ENCODE measurements around the gene CRK.
"Not testable (repeated sequence)": the region's sequence is repeated elsewhere in the genome, so short reads cannot be mapped to it uniquely, and the experiment has no call there.

CRK gene

DNA sequence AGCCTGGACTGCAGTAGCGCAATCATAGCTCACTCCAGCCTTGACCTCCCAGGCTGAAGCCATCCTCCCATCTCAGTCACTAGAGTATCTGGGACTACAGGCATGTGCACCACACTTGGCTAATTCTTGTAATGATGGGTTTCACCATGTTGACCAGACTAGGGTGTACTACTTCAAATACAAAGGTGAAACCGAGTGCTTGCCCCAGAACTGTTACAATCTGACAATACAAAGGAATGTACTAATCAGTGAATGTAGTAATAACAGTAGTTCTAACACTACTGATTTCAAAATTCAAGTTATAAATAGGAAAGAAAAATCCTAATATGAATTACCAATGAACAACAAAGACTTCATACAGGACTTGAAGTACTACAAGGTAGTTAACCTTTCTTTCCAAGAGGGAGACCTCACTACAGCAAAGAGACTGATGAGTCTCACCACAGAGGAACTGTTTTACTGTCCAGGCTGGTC, 24.4 kb downstream of the CRK start:
- DNase-seq (ENCODE audit: low read depth in 2 of 3, low spot score in 2 of 3) = no peak

DNA sequence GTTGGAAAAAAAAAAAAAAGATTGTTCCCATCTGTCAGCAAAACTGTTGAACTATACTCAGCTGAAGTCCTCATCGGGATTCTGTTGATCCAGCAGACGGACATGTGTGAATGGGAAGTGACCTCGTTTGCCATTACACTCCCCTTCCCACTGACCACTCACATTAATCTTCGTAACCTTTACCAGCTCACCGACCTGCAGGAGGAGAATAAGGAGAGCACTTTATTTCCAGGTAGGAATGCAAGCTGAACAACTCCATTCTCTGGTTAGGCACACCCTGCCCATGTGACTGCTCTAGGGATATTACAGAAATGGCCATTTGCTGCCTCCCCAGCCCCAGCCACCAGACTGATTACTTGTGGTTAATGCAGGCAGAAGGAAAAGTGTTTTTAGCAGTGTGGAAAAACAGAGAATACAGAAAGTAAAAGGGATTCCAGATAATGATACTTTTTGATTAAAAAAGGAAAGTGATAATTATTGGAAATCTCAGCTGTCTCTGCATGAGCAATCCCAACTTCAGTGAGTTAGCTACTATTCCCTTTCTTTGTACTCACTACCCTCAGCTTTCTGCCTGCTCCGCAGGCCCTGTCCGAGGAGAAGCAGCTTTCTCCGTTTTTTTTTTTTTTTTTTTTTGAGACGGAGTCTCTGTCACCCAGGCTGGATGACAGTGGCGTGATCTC, 32.4 kb downstream of the CRK start:
- DNase-seq (ENCODE audit: low read depth in 2 of 3, low spot score in 2 of 3) = no peak

DNA sequence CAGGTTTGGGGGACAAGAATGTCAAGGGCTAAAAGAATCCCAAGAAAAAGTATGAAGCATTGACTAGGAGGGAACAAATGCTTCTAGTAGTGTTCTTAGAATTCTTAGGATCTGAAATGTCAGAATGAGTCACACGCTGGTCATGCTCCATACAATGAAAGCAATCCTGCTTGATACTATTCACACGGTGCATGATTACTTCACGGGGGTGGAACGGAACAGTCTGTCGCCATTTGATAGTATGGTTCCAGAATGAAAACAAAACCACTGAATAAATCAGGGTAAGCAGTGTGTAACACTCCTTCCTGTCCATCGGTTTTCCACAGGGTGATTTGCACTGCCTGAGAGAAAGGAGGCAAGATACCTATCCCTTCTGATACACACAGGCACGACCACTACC, 33.1 kb downstream of the CRK start:
- DNase-seq (ENCODE audit: low read depth in 2 of 3, low spot score in 2 of 3) = no peak

DNA sequence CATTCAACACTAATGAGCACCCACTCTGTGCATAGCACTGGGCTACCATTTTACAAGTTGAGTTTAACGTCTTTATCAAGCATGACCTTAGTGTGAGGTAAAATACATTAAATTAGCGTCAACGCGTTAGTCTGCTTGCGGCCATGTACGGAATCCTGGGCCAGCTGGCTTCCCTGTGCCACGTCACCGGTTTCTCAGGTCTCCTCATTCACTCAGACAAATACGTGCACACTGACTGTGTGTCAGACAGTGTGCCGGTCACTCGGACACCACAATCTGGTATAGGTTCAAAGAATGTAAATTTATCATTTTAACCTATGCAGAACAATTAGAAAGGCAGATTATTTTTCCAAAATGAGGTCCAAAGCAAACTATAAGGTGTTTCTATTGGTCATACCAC, 34.6 kb downstream of the CRK start:
- no peak for DNase-seq (ENCODE audit: low read depth in 2 of 3, low spot score in 2 of 3)

DNA sequence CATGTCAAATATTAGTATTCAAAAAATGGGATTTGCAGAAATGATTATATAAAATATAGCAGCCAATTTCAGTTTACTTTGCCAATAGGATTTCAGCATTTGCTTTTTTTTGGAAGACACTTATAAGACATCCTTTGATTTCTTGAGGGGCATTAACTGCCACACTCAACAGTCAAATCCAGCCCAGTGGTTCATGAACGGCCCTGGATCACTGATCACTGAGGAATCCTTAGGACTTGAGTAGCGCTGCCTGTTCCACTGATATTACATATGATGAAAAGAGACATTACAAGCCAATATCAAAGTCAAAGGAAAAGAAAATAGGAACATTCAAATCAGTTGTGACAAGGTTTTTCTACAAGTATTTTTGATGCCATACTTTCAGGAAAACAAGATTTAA, 35.1 kb downstream of the CRK start:
- DNase-seq (ENCODE audit: low read depth in 2 of 3, low spot score in 2 of 3) = no peak

DNA sequence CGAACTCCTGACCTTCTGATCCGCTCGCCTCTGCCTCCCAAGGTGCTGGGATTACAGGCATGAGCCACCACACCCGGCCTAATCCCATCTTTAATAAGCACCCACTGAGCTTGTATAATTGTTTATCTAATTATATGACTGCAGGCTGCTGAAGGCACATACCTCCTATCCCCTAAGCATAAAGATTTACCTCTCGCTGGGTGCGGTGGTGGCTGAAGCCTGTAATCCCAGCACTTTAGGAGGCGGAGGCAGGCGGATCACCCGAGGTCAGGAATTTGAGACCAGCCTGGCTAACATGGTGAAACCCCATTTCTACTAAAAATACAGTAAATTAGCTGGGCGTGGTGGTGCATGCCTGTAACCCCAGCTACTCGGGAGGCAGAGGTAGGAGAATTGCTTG, 35.9 kb downstream of the CRK start:
- no peak for DNase-seq (ENCODE audit: low read depth in 2 of 3, low spot score in 2 of 3)

DNA sequence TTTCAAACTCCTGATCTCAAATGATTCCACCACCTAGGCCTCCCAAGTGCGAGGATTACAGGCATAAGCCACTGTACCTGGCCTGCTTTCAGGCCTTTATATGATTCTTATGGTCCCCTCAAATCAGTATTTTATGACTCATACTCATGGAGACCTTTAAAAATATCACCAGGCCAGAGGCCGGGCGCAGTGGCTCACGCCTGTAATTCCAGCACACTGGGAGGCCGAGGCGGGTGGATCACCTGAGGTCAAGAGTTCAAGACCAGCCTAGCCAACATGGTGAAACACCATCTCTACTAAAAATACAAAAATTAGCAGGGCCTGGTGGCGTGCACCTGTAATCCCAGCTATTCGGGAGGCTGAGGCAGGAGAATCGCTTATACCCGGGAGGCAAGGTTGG, 37.6 kb downstream of the CRK start:
- not testable (repeated sequence) for DNase-seq (ENCODE audit: low read depth in 2 of 3, low spot score in 2 of 3)

DNA sequence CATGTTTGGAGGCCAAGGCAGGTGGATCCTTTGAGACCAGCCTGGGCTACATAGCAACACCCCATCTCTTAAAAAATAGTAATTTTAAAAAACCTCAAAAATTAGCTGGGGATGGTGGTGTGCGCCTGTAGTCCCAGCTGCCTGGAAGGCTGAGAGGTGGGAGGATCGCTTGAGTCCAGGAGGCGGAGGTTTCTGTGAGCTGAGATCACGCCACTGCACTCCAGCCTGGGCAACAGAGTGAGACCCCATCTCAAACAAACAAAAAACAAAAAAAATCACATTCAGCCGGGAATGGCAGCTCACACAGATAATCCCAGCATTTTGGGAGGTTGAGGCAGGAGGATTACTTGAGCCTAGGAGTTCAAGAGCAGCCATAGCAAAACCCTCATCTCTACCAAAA, 39.6 kb downstream of the CRK start:
- DNase-seq (ENCODE audit: low read depth in 2 of 3, low spot score in 2 of 3) = no peak

DNA sequence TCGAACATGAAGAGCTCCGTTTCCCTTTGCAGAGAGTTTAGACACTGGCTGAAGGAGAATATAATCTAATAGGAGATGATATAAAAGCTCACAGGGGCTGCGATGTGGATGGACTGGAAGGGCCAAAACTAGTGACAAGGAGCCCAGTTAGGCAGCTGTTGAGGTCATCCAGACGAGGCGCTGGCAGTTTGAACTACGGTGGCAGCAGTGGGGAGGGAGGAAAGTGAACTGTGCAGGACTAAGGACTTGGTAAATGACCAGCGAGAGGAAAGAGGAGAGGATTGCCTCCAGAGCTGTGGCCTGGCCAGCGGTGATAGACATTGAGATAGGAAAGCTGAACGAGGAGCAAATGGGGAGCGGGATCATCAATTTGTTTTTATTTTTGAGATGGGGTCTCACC, 41.4 kb downstream of the CRK start:
- no peak for DNase-seq (ENCODE audit: low read depth in 2 of 3, low spot score in 2 of 3)

DNA sequence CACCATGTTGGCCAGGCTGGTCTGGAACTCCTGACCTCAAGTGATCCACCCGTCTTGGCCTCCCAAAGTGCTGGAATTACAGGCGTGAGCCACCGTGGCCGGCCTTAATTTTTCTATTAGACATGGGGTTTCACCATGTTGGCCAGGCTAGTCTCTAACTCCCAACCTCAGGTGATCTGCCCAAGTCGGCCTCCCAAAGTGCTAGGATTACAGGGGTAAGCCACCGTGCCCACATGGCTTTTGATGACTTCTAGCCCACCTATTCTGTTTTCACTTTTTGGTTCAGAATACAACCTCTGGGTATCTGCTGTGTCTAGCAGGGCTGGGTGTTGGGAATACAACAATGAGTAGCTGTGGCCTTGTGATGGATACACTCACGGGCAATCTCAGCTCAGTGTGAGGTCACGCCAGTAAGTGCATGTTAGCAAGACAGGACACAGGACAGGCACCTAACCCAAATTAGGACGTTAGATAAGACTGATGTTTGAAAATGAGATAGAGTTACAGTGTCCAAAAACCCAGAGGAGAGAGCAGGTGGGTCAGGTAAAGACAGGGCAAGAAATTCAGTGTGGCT, 41.9 kb downstream of the CRK start:
- no peak for DNase-seq (ENCODE audit: low read depth in 2 of 3, low spot score in 2 of 3)

DNA sequence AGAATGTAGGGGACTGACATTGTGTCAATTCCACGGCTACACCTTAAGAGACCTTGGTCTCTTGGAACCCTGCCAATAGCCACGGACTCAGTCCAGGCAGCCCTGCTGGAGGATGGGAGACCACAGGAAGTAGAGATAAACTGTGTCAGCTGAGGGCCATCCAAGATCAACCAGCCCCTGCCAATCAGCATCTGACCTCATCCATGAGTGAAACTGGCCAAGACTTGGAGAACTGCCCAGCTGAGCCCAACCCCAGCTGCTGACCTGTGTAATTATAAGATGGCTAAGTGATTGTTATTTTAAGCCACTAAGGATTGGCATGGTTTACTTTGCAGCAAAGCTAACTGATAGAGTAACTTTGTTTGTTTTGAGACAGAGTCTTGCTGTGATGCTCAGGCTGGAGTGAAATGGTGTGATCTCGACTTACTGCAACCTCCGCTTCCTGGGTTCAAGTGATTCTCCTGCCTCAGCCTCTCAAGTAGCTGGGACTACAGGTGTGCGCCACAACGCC, 42.7 kb downstream of the CRK start:
- DNase-seq (ENCODE audit: low read depth in 2 of 3, low spot score in 2 of 3) = no peak

DNA sequence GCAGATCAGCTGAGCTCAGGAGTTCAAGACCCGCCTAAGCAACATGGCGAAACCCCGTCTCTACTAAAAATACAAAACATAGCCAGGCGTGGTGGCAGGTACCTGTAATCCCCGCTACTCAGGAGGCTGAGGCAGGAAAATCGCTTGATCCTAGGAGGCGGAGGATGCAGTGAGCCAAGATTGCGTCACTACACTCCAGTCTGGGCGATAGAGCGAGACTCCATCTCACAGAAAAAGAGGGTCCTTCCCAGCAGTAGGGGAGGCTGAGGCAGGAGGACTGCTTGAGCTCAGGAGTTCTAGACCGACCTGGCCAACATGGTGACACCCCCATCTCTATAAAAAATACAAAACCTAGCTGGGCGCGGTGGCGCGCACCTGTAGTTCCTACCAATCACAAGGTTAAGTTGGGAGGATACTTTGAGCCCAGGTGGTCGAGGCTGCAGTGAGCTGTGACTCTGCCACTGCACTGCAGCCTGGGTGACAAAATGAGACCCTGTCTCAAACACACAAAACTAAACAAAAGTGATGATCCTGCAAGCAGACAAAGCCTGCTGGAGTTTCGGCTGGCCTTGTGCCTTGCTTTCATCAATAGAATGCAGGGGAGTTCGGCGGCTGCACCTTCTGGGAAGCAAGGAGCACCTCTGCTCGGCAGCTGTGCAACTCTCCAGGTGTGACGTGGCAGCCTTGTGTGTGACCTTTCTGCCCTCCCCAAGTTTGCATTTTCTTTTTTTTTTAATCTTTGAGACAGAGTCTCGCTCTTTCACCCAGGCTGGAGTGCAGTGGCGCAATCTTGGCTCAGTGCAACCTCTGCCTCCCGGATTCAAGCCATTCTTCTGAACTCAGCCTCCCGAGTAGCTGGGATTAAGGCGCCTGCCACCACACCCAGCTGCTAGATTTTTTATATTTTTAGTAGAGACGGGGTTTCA, 43.6 kb downstream of the CRK start:
- DNase-seq (ENCODE audit: low read depth in 2 of 3, low spot score in 2 of 3) = no peak

DNA sequence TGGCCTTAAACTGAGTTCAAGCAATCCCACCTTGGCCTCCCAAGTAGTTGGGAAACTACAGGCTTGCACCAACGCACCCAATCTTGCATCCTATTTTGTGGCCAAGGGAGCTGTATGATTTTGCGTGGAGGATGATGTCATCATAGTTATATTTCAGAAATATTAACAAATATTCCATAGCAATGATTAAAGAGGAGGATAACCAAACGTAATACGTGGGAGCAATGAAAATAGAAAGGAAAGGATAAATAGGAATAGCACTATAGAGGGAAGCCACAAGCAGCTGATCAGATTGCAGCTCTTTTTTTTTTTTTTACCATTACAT, 53.8 kb downstream of the CRK start:
- no peak for DNase-seq (ENCODE audit: low read depth in 2 of 3, low spot score in 2 of 3)

DNA sequence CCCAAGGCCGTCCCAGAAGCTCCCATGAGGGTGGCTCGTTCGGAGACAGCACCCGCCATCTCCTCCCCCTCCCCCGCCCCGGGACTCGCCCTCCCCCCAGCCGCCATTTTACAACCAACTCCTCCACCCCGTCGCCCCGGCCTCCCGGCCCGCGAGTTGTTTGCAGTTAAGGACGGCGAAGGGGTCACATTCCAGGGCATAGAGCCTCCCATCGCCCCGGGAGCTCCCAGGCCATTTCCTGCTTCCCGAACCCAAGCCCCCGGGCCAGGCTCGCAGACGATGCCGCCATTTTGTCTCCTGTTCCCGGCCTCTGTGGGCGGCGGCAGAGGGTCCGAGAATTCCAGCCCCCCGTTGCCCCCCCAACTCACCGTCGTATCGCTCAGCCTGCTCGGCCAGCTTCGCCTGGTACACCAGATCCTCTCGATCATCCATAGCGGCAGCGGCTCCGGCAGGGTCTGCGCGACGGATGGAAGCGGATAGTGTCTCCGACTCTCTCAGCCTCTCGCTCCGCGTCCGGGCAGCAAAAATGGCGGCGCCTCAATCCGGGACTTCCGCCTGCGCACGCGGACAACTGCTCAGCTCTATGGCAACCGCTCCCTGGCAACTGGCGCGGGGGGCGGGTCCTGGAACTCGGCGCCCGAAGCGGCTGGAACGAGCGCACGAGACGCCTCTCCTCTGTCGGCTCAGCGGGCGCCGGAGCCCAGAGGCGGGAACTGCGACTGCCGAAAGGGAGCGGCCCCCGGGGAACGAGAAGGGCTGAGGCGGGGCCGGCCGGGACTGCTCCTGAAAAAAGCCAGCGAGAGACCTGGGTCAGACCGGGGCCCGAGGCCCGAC, 56.1 kb downstream of the CRK start, which contains the start of gene YWHAE:
TSS of gene YWHAE (minus strand) at position 544 of the 834 bp plus-strand sequence. CDS start at position 432, 112 bp downstream.
- peak; percentile 88 to 94 (median 92) for DNase-seq (ENCODE audit: low read depth in 2 of 3, low spot score in 2 of 3)

DNA sequence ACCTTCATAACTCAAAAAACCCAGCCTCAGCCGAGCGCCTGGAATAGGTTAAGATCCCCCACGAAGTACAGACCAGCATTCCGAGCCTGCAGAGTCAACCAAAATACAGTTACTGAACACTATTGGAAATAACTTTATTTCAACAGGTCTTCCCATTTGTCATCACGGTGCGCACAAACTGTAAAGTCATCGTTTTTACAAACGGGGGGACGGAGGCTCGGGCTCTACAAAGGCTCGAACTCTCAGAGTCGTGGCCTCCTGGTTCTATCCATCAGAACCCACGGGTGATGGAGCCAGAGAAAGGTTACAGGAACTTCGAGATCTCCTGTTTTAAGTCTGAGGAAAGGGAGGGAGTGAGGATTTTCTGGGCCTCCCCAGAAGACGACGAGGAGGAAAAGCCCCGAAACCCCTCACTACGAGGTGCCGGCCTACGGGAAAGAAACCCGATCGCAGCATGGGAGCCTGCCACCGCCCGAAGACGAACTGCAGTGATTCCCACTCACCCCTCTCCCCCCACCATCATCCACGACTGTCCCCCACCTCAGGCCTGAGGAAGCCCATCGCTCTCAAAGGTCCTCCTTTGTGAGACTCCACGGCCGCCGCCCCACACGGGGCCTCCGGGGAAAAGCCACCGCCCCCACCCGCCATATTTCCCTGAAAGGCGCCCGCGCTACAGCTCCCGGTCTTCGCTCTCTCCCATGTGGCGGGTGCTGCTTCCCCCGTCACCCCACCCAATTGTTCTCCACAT, 56.9 kb downstream of the CRK start:
- DNase-seq (ENCODE audit: low read depth in 2 of 3, low spot score in 2 of 3) = peak in 2 of 3 experiments; percentile 3 to 35

DNA sequence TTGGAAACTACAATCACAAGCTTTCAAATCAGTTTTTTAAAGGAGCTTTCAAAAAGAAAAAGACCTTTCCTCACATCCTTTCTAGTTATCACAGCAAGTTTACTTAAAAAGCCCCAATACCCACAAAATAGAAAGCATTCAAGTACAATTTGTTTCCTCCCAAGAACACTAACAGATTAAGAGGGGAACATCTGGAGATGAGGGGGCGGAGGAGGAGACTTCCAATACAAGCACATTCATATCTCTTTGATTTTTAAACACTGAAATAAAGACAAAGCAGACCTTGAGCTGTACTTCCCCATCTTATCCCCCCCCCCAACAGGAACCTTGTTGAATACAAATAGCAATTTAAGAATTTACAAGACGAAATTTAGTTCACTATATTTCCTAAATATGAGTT, 58.0 kb downstream of the CRK start:
- DNase-seq (ENCODE audit: low read depth in 2 of 3, low spot score in 2 of 3) = no peak

DNA sequence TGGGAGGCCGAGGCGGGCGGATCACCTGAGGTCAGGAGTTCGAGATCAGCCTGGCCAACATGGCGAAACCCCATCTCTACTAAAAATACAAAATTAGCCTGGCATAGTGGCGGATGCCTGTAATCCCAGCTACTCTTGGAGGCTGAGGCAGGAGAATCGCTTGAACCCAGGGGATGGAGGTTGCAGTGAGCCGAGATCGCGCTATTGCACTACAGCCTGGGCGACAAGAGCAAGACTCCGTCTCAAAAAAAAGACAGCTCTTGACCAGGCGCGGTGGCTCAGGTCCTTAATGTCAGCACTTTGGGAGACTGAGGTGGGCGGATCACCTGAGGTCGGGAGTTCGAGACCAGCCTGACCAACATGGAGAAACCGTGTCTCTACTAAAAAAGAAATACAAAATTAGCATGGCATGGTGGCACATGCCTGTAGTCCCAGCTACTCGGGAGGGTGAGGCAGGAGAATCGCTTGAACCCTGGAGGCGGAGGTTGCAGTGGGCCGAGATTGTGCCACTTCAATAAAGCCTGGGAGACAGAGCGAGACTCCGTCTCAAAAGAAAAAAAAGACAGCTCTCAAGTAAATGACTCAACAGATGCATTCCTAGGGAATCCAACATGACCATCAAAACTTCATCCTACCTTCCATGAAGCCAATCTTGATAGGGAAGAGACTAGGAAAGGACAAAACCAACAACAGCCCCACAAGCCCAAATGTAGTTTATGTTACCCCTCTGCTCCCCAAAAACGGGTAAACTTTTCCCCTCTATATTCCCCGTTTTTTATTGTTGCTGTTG, 60.0 kb downstream of the CRK start:
- not testable (repeated sequence) for DNase-seq (ENCODE audit: low read depth in 2 of 3, low spot score in 2 of 3)

DNA sequence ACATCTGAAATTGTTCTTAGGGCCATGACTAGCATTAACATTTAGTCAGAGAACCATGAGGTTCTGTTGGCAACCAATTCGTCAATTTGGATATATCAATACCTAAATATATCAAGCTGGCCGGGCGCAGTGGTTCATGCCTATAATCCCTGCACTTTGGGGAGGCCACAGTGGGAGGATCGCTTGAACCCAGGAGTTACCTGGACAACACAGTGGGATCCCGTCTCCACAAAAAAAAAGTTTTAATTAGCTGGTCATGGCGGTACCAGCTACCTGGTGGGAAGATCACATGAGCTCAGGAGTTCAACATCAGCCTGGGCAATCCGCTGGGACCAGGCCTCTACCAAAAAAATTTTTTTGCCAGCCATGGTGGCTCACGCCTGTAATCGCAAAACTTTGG, 64.5 kb downstream of the CRK start:
- DNase-seq (ENCODE audit: low read depth in 2 of 3, low spot score in 2 of 3) = no peak

Measured in activated CD8-positive, alpha-beta memory T cell treated with anti-CD3 and anti-CD28 coated beads for 48 hours (primary cell).